HG03103 (cell line): ENCODE results near the gene UNC13C.

ENCODE experiments used
- ATAC-seq: cut with Tn5 transposase; IDR thresholded peaks from one replicate; pipeline ENCODE4 v1.9.1; 2021; ENCODE audit warnings: low read depth; ENCODE audit not compliant: unreplicated experiment

UNC13C gene

GRCh38 chr15:54547491-54547890 lies 569.2 kb downstream of the UNC13C start:
- no peak for ATAC-seq

DNA sequence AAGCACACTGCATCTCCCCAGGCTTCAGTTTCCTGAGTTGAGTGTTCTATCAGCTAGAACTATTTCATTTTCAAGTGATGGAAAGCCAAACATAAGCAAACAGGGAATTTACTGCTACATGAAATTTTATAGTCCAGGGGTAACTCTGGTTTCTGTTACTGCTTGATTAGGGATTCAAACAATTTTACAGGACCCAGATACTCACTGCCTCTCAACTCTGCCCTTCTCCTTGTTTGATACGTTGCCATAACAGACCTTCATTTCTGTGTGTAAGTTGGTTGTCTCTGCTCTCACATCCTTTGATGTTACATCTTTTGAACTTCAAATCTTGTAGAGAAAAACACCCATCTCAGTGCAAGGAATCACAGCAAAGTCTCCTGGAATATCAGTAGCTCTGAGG lies 572.7 kb downstream of the UNC13C start:
- ATAC-seq: no peak

- no peak for ATAC-seq
These were observed 578.0 kb downstream of the UNC13C start for GRCh38 chr15:54556231-54556630.

GRCh38 chr15:54559405-54560069 lies 581.3 kb downstream of the UNC13C start:
- ATAC-seq: no peak

DNA sequence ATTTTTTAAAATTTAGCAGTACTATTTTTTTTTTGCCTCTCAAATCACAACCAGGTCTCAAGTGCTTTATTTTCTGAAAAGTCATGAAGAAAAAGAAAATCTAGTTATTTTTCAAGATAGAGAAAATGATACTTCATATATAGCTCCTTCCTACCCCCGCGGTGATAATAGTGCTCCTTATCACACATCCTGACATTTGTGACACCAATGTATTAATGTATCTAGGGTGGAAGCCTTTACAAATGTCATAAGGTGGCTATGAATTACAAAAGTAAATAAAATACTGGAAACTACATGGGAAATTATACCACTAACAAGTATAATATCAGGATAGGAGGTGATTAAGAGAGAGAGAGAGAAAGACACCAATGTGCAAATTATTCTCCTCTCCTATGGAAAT lies 582.2 kb downstream of the UNC13C start:
- ATAC-seq: no peak

GRCh38 chr15:54564166-54564565 lies 585.9 kb downstream of the UNC13C start:
- ATAC-seq: no peak

DNA sequence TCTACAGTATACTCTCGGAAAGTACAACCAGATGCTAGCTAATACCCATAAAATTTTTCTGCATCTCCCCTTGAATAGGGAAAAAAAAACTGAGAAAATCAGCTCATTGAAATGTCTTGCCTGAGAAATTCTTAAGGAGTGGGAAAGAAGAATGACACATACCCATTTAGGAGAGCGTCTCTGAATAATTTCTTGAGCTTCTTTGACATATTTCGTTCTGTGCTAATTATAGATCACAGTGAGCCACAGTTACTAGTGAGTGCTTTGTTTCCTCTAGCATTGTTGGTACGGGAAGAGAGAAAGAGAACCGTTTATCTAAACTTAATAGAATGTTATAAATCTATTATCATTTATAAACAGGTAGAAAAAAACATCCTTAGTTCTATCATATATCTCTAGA lies 588.4 kb downstream of the UNC13C start:
- no peak for ATAC-seq

GRCh38 chr15:54567408-54568035 lies 589.3 kb downstream of the UNC13C start:
- no peak for ATAC-seq

DNA sequence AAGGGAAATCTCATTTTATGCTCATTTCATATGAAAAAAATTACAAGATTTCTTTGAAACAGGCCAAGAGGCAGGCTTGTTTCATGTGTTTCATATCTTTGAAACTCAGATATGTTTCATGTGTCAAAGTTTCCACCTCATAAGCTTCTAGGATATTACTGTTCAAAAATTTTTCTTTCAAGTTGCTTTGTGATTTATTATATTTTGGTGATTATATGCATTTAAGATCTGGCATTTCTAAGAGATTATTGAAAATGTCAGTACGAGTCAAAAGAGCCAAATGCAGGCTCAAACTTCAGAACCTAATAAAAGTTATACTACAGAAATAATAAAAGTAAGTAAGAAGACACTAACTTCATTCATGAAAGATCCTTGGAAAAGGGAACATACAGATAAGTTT lies 590.1 kb downstream of the UNC13C start:
- ATAC-seq: no peak

- no peak for ATAC-seq
These were observed 593.3 kb downstream of the UNC13C start for GRCh38 chr15:54571576-54571975.

DNA sequence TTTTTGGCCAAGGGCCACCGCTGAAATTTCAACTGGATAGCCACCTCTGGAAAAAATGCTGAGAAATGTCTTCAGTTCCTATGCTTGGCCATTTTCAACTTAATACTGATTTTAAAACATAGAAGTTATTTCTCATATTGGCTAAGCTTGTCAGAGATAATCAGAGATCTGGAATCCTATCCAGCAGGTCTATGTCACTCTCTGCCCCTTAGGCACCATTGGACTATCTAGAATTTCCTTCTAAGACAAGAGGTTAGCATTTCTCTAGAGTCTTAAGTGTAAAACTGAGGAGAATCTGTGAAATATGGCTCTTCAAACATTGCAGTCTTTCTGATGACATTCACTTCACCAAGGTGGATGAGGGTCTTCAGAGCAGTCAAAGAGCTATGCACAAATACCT lies 597.3 kb downstream of the UNC13C start:
- ATAC-seq: no peak

DNA sequence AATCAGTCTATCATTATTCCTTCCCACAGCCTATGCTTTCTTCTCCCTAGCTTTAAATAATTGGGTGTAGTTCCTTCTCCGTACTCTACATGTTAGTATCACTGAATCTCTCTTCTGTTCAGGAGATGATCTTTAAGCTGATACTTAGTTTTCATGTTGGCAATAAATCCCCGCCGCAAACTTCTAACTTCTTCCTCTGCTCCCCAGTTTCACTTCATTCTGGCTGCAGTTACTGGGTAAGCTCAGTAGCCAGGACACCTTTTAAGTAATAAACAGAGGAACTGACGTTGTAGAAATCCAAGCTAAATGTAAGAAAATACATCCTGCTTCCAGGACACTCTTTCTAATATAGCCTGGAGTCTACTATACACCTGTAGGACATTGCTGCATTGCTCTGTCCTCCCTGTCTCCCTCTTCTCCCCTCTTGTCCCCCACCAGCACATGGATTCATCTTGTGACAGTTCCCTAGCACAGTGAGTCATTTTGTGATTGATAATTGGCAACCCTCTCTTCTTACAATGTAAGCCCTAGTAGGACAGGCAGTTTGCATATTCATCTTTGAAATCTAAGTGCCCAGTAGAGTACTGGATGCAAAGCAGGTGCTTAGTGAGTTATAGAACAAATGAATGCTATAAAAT lies 598.2 kb downstream of the UNC13C start:
- ATAC-seq: no peak

- no peak for ATAC-seq
These were observed 599.4 kb downstream of the UNC13C start for GRCh38 chr15:54577476-54578250.

DNA sequence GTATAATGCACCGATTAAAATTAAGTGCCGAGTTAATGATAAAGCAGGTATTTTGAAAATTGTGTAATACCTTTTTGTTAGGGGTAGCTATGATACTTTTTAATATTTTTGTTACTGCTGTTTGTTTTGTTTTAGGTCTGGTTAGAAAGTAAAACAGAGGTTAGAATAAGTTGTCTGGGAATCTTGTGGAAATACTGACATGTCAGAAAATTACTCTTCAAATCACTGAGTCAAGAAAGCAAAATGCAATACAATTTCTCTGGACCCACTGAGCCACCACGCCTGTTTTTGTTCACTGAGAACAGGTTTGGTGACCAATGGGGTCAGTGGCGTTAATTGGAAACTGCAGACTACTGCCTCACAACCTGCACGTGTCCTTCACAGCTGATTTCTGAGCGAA lies 601.6 kb downstream of the UNC13C start:
- ATAC-seq: no peak

- no peak for ATAC-seq
These were observed 602.4 kb downstream of the UNC13C start for GRCh38 chr15:54580643-54581042.

DNA sequence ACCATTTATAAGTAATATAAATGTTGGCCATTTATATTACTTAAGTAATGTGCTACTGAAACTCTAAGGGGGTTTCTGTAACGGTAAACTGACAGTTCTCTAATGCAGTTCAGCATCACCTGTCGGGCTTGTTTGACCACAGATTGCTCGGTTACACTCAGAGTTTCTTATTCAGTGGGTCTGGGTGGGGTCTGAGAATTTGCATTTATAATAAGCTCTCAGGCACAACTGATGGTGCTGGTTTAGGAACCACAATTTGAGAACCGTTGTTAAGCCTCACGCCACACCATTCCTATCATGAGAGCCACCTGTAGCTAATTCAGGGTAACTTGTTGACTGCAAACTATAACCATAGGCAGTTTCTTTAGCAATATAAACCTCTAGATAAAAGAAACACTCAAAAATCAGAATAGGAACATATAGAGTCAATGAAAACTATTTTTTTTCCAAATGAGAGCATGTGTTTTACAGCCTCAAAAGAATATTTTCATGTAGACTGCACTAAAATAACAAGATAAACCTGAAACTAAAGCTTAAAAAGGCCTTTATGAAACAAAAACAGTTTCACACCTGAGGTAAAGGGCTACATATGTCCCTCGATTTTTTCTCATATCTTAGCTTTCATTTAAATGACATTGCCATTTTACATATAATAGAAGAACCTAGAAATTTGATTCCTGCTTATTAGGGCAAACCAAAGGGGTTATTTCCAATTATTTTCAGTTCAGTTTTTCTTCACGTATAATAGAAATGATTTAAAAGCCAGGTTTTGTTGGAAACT lies 604.8 kb downstream of the UNC13C start:
- ATAC-seq: no peak

DNA sequence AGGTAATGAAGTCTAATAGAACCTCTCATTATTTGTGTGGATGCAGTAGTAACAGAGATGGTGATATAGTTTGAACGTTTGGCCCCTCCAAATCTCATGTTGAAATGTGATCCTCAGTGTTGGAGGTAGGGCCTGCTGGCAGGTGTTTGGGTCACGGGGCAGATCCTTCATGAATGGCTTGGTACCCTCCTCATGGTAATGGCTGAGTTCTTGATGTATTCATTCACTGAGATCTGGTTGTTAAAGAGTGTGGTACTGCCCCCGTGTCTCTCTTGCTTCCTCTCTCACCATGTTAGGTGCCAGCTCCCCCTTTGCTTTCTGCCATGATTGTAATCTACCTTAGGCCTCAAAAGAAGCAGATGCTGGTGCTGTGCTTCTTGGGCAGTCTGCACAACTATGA lies 606.8 kb downstream of the UNC13C start:
- no peak for ATAC-seq

DNA sequence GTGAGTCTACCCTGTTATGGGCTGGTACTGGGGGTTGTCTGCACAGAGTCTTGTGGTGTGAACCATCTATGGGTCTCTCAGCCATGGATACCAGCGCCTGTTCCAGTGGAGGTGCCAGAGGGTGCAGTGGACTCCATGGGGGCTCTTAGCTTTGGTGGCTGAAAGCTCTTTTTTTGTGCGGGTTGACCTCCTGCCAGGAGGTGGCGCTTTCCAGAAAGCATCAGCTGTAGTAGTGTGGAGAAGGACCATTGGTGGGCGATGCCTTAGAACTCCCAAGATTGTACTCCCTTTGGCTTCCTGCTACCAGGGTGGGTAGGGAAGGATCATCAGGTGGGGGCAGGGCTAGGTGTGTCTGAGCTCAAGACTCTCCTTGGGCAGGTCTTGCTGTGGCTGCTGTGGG lies 615.9 kb downstream of the UNC13C start:
- no peak for ATAC-seq

GRCh38 chr15:54599386-54599785 lies 621.1 kb downstream of the UNC13C start:
- ATAC-seq: no peak

DNA sequence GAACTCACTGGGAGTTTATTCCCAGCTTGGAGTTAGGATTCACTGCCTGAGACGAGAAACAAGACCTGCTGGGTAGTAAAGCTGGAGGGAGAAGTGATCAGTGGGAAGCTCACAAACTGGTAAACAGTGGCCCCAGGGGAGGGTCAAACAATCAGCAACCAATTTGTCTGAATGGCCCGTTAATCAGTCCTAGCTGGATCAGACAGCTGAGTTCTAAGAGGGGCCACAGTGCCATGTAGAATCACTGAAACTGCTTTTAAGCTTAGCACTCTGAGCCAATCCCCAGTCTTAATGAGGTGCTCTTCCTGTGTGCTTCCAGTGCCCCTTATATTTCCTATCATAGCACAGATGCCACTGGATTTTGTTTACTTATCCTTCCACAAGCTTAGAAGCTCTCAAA lies 626.8 kb downstream of the UNC13C start:
- ATAC-seq: no peak

- no peak for ATAC-seq
These were observed 627.3 kb downstream of the UNC13C start for GRCh38 chr15:54605556-54605955.
